K562 (cell line): ENCODE measurements around the gene SLC22A3. TPM values are rescaled to one million over a fixed set of nuclear protein-coding genes. Genes with fewer than 3 reads are reported as not detected.

Source experiments
- ATAC-seq: fragments of 200-7000 bp; cut with Tn5 transposase; 3 replicates; pipeline ENCODE4 v1.9.1; 2020; ENCODE audit warnings: moderate library complexity
- BruUV-seq: library from RNA; stranded (reverse); fragments of 400-500 nt; replicated peaks from 2 replicates; lab custom pipeline; 2021; lab: Mats Ljungman, UMichigan
- CTCF ChIA-PET: fragments of 300-600 bp; formaldehyde crosslinking; extraction: SDS; loops from one replicate; lab custom pipeline; 2021; ENCODE audit warnings: low intra/inter-chr PET ratio; lab: Yijun Ruan, JAX
- POLR2A ChIA-PET: fragments of 300-600, 350-650 bp; sonication (Branson Sonifier 250); formaldehyde crosslinking; extraction: SDS; loops from one replicate; lab custom pipeline; 2021; ENCODE audit warnings: antibody characterized with exemption, inconsistent platforms; lab: Yijun Ruan, JAX
- DNase-seq, 4 experiments: peaks; one replicate each; pipeline versions ENCODE4 v3.0.0 to v3.0.0-alpha.2; 2011 to 2018; ENCODE audit warnings: low spot score in 3 of 4, mixed read lengths in 3 of 4; ENCODE audit errors: extremely low read depth in 1 of 4
- FAIRE-seq: peaks from 2 replicates; lab custom pipeline; 2011; peaks lifted over from hg19 to GRCh38; lab: Jason Lieb, UNC
- H2AFZ ChIP-seq: 2 replicates; pipeline ENCODE4 v1.6.0; 2011; ENCODE audit warnings: low read depth, low read length, control low read depth, inconsistent platforms
- H3K27ac ChIP-seq: fragments of 200-600 bp; 3 replicates; pipeline ENCODE4 v1.8.0; 2011; ENCODE audit warnings: low read depth, mild to moderate bottlenecking, control low read depth, inconsistent platforms, low read length, moderate library complexity, mixed read lengths; ENCODE audit errors: extremely low read depth
- H3K27me3 ChIP-seq, 2 experiments: fragments of 300-600 bp in 1 of 2; 2 replicates in 1 of 2; 3 replicates in 1 of 2; pipeline versions ENCODE4 v1.6.0 to v1.8.0; 2011; ENCODE audit warnings: inconsistent platforms in 2 of 2, low read length in 2 of 2, mild to moderate bottlenecking in 1 of 2, mixed read lengths in 1 of 2, moderate library complexity in 1 of 2; ENCODE audit not compliant: control insufficient read depth in 2 of 2, insufficient read depth in 2 of 2
- H3K36me3 ChIP-seq: fragments of 300-600 bp; 3 replicates; pipeline ENCODE4 v1.8.0; 2011; ENCODE audit warnings: mild to moderate bottlenecking, low read length, inconsistent platforms; ENCODE audit not compliant: control insufficient read depth, insufficient read depth
- H3K4me1 ChIP-seq, 2 experiments: fragments of 200-600 bp in 1 of 2; replicated peaks in 1 of 2; 2 replicates in 1 of 2; 3 replicates in 1 of 2; pipeline versions ENCODE4 v1.5.1 to v1.8.0; 2011; ENCODE audit warnings: inconsistent platforms in 2 of 2, low read length in 2 of 2, mild to moderate bottlenecking in 1 of 2, mixed read lengths in 1 of 2, moderate library complexity in 1 of 2; ENCODE audit not compliant: control insufficient read depth in 2 of 2, insufficient read depth in 2 of 2
- H3K4me2 ChIP-seq: 2 replicates; pipeline ENCODE4 v1.6.1; 2011; ENCODE audit warnings: low read length, control low read depth, inconsistent platforms, mixed read lengths; ENCODE audit not compliant: insufficient read depth
- H3K4me3 ChIP-seq: fragments of 200-600 bp; sonication (generic), shearing (Covaris generic); 2 replicates; pipeline ENCODE4 v1.5.1; 2016; ENCODE audit warnings: control low read depth, inconsistent platforms
- H3K79me2 ChIP-seq: fragments of 200-600 bp; 3 replicates; pipeline ENCODE4 v1.8.0; 2011; ENCODE audit warnings: low read length, inconsistent platforms; ENCODE audit not compliant: control insufficient read depth, insufficient read depth
- H3K9ac ChIP-seq, 2 experiments: 2 replicates each; pipeline versions ENCODE4 v1.6.0 to v1.6.1; 2011; ENCODE audit warnings: low read depth in 2 of 2, low read length in 2 of 2, control low read depth in 1 of 2, inconsistent platforms in 1 of 2, mild to moderate bottlenecking in 1 of 2, mixed read lengths in 1 of 2; ENCODE audit not compliant: insufficient read depth in 1 of 2
- H3K9me1 ChIP-seq: one replicate; pipeline ENCODE4 v1.6.0; 2011; ENCODE audit warnings: inconsistent platforms, mild to moderate bottlenecking, low read length, moderate library complexity; ENCODE audit not compliant: control insufficient read depth, insufficient read depth
- H3K9me3 ChIP-seq: replicated peaks from 2 replicates; pipeline ENCODE4 v1.5.1; 2011; ENCODE audit warnings: low read depth, low read length, inconsistent platforms; ENCODE audit not compliant: control insufficient read depth, insufficient read depth
- H4K20me1 ChIP-seq: replicated peaks from 2 replicates; pipeline ENCODE4 v1.6.1; 2011; ENCODE audit warnings: low read length, inconsistent platforms, mixed read lengths; ENCODE audit not compliant: control insufficient read depth, insufficient read depth
- GABPB2 ChIP-seq: fragments of 250-450 bp; sonication (Bioruptor Pico); conservative IDR thresholded peaks from 2 replicates; pipeline ENCODE4 v1.5.1; 2021; ENCODE audit warnings: mild to moderate bottlenecking
- HNRNPLL ChIP-seq: fragments of 200-400 bp; formaldehyde crosslinking; IDR thresholded peaks from 2 replicates; pipeline ENCODE4 v1.6.1; 2017; ENCODE audit warnings: low read length, low read depth, mild to moderate bottlenecking; ENCODE audit not compliant: poor library complexity, severe bottlenecking
- IRF9 ChIP-seq: fragments of 450-650 bp; IDR thresholded peaks from 2 replicates; pipeline ENCODE4 v1.6.1; 2016; ENCODE audit warnings: missing biosample characterization, missing genetic modification characterization
- NBN ChIP-seq: fragments of 450-650 bp; IDR thresholded peaks from 2 replicates; pipeline ENCODE4 v1.6.1; 2016; ENCODE audit warnings: low read depth, mild to moderate bottlenecking
- NR3C1 ChIP-seq: sonication (generic); formaldehyde crosslinking; IDR thresholded peaks from 2 replicates; pipeline ENCODE4 v1.8.1; 2022; ENCODE audit warnings: missing genetic modification reagents
- PTBP1 ChIP-seq: fragments of 200-400 bp; formaldehyde crosslinking; IDR thresholded peaks from 2 replicates; pipeline ENCODE4 v1.6.1; 2017; ENCODE audit warnings: low read depth, low read length
- RFX5 ChIP-seq: IDR thresholded peaks from 2 replicates; pipeline ENCODE4 v1.6.1; 2011; ENCODE audit warnings: low read depth, mild to moderate bottlenecking, improper control_type of control experiment, low read length
- SRSF9 ChIP-seq: fragments of 200-400 bp; formaldehyde crosslinking; IDR thresholded peaks from 2 replicates; pipeline ENCODE4 v1.6.1; 2017; ENCODE audit warnings: low read depth, low read length, borderline replicate concordance
- ZBTB34 ChIP-seq: fragments of 250-450 bp; sonication (Bioruptor Pico); IDR thresholded peaks from 2 replicates; pipeline ENCODE4 v1.8.0; 2021; ENCODE audit warnings: mild to moderate bottlenecking, moderate library complexity
- ZNF184 ChIP-seq: sonication (generic); formaldehyde crosslinking; IDR thresholded peaks from 2 replicates; pipeline ENCODE4 v1.5.0; 2020; ENCODE audit warnings: missing genetic modification reagents
- ZNF347 ChIP-seq: fragments of 450-650 bp; formaldehyde crosslinking; IDR thresholded peaks from 2 replicates; pipeline ENCODE4 v1.4.0; 2020; ENCODE audit warnings: low read depth, mild to moderate bottlenecking, moderate library complexity
- ZNF551 ChIP-seq: fragments of 250-450 bp; sonication (Bioruptor Pico); IDR thresholded peaks from 2 replicates; pipeline ENCODE4 v1.5.0; 2021; ENCODE audit warnings: mild to moderate bottlenecking, moderate library complexity
- ZNF655 ChIP-seq: fragments of 250-450 bp; sonication (Bioruptor Pico); IDR thresholded peaks from 2 replicates; pipeline ENCODE4 v1.5.0; 2021
- ZNF778 ChIP-seq: fragments of 450-650 bp; formaldehyde crosslinking; IDR thresholded peaks from 2 replicates; pipeline ENCODE4 v1.4.0; 2020; ENCODE audit warnings: mild to moderate bottlenecking, moderate library complexity
- WGBS: fragments of 100-300 bp; shearing (Covaris generic); methylation state at CpG from one replicate; pipeline ENCODE4 v1.1.6; 2016; ENCODE audit warnings: low coverage, mixed read lengths; ENCODE audit not compliant: insufficient coverage; ENCODE audit errors: missing lambda C conversion rate; 5-methylcytosine and 5-hydroxymethylcytosine counted together
- in situ Hi-C: fragments of 300-500 bp; cut with MboI; formaldehyde crosslinking; loops from 4 replicates; pipeline ENCODE4 v1.15.0; 2018; ENCODE audit warnings: inconsistent platforms, mixed read lengths
- intact Hi-C: fragments of 100-400 bp; cut with micrococcal nuclease; formaldehyde crosslinking; loops from 2 replicates; pipeline ENCODE4 v1.14.2; 2022
- polyA plus RNA-seq, 8 experiments: library from polyadenylated mRNA; depleted of rRNA in 4 of 8; stranded (reverse) in 5 of 8; unstranded in 3 of 8; fragments of >200 nt; fragmentation: Nextera tagmentation in 2 of 8; fragmentation: Illumina TruSeq in 1 of 8; extraction: Ambion mirVana in 2 of 8; extraction: Trizol in 1 of 8; gene quantifications; 2 replicates each; pipeline versions ENCODE4 v1.2.1 to v1.2.3, GENCODE V29; 2011 to 2014; ENCODE audit warnings: inconsistent platforms in 1 of 8, missing spikeins in 1 of 8
- total RNA-seq, 7 experiments: library from RNA; depleted of rRNA in 6 of 7; stranded (reverse); fragments of >200 nt in 6 of 7; fragmentation: Illumina TruSeq in 2 of 7; extraction: Trizol in 2 of 7; gene quantifications; 2 replicates each; pipeline versions ENCODE4 v1.2.1 to v1.2.3, GENCODE V29; 2011 to 2021; ENCODE audit warnings: low replicate concordance in 1 of 7

The SLC22A3 gene
- total and polyA plus RNA-seq, 9 of the 15 experiments (the other 6 are each of a cell fraction or from before 2014, with no cell fraction given): not detected

GRCh38 chr6:160494576-160494975 is 146.4 kb downstream of the SLC22A3 start:
- H4K20me1 ChIP-seq: no peaks in the 10 kb centered on the region
- H3K4me3 ChIP-seq: no peak overlapping the region
- H3K9me1 ChIP-seq: no peaks in the 10 kb centered on the region
- no peaks in the 10 kb centered on the region for H3K9me3 ChIP-seq
- ATAC-seq (no peak), FAIRE-seq (no peak), DNase-seq (no peak)
- no peak overlapping the region for H3K4me2 ChIP-seq
- in situ Hi-C loops: no loop called here
- H3K4me1 ChIP-seq: no peaks in the 10 kb centered on the region
- peaks cover 0 to 5% of the 10 kb centered on the region in 2 experiments; a peak in 1 of 5 replicates for H3K27me3 ChIP-seq
- H3K36me3 ChIP-seq: no peaks in the 10 kb centered on the region
- POLR2A ChIA-PET: interaction anchor here (0.7 to 1.1 kb wide), 2 partner anchors 24 to 216 kb away, joined by 3 read pairs; no protein-coding TSS in a partner anchor
- H2AFZ ChIP-seq: no peak overlapping the region
- 12% methylated on average over 3 of the region's 3 CpGs for WGBS
- intact Hi-C loops: no loop called here
- H3K27ac ChIP-seq: no peak overlapping the region
- H3K79me2 ChIP-seq: no peaks in the 10 kb centered on the region
- CTCF ChIA-PET: no interaction called here
- TF ChIP-seq HNRNPLL: no peak
- TF ChIP-seq ZNF347 (CRISPR knock-in tag): no peak
- no TSS peak for BruUV-seq
- H3K9ac ChIP-seq: no peak overlapping the region

- 4% methylated on average over 4 of the region's 4 CpGs for WGBS
- no peak overlapping the region for H3K9ac ChIP-seq
- no peaks in the 10 kb centered on the region for H3K36me3 ChIP-seq
- peaks cover 0 to 5% of the 10 kb centered on the region in 2 experiments; a peak in 1 of 5 replicates for H3K27me3 ChIP-seq
- no peaks in the 10 kb centered on the region for H4K20me1 ChIP-seq
- H3K9me1 ChIP-seq: no peaks in the 10 kb centered on the region
- no peak overlapping the region for H3K27ac ChIP-seq
- CTCF ChIA-PET: no interaction called here
- no peak overlapping the region for H2AFZ ChIP-seq
- H3K4me3 ChIP-seq: no peak overlapping the region
- ATAC-seq: no peak
- DNase-seq: no peak
- H3K4me1 ChIP-seq: no peaks in the 10 kb centered on the region; a peak in 1 of 5 replicates
- POLR2A ChIA-PET: no interaction called here
- no peaks in the 10 kb centered on the region for H3K79me2 ChIP-seq
- no TSS peak for BruUV-seq
- intact Hi-C loops (no loop called here), in situ Hi-C loops (no loop called here)
- no peak for FAIRE-seq
- no peaks in the 10 kb centered on the region for H3K9me3 ChIP-seq
- no peak overlapping the region for H3K4me2 ChIP-seq
- TF ChIP-seq IRF9 (tag): no peak
- TF ChIP-seq NR3C1: no peak
- no peak for TF ChIP-seq ZNF655 (CRISPR knock-in tag)
- no peak for TF ChIP-seq ZBTB34 (CRISPR knock-in tag)
- no peak for TF ChIP-seq GABPB2 (CRISPR knock-in tag)
- no peak for TF ChIP-seq SRSF9
- no peak for TF ChIP-seq PTBP1
- no peak for TF ChIP-seq RFX5
- no peak for TF ChIP-seq ZNF778 (CRISPR knock-in tag)
- TF ChIP-seq NBN: no peak
- TF ChIP-seq ZNF184 (CRISPR knock-in tag): no peak
- no peak for TF ChIP-seq ZNF551
These were observed 152.5 kb downstream of the SLC22A3 start for GRCh38 chr6:160500639-160501038.
